Esophagus muscularis mucosa (tissue), 4 donors: ENCODE results near the gene NPEPPS. TPM values are rescaled to one million over a fixed set of nuclear protein-coding genes. Genes with fewer than 3 reads are reported as not detected.

Experiments
- DNase-seq: peaks from one replicate; pipeline ENCODE4 v3.0.0-alpha.2; 2017; ENCODE audit errors: extremely low spot score
- H3K27ac ChIP-seq, 4 donors: fragments of 200-600 bp; sonication (generic); replicated peaks in 1 of 4; 1 replicate in 3 of 4; 2 replicates in 1 of 4; pipeline ENCODE4 v1.5.1; 2016 to 2019; ENCODE audit warnings: mild to moderate bottlenecking in 1 of 4
- H3K27me3 ChIP-seq, 4 donors: fragments of 200-600 bp; sonication (generic); one replicate each; pipeline versions ENCODE4 v1.5.1 to v1.6.0; 2016 to 2019
- H3K36me3 ChIP-seq, 4 donors: fragments of 200-600 bp; sonication (generic); one replicate each; pipeline ENCODE4 v1.5.1; 2016 to 2019
- H3K4me1 ChIP-seq, 4 donors: fragments of 200-600 bp; sonication (generic); one replicate each; pipeline ENCODE4 v1.5.1; 2016 to 2019
- H3K4me3 ChIP-seq, 4 donors: fragments of 200-600 bp; sonication (generic); 1 replicate in 2 of 4; 2 replicates in 2 of 4; pipeline ENCODE4 v1.5.1; 2016 to 2019; ENCODE audit warnings: mild to moderate bottlenecking in 4 of 4, moderate library complexity in 1 of 4
- H3K9me3 ChIP-seq, 4 donors: fragments of 200-600 bp; sonication (generic); 1 replicate in 3 of 4; 2 replicates in 1 of 4; pipeline ENCODE4 v1.5.1; 2016 to 2019
- CTCF ChIP-seq, 3 experiments: fragments of 200-600 bp in 2 of 3; fragments of 450-650 bp in 1 of 3; sonication (generic) in 2 of 3; IDR thresholded peaks; one replicate each; pipeline ENCODE4 v1.5.1; 2017 to 2019; ENCODE audit warnings: antibody characterized with exemption in 3 of 3, mild to moderate bottlenecking in 2 of 3, moderate library complexity in 1 of 3
- EP300 ChIP-seq: sonication (generic); formaldehyde crosslinking; IDR thresholded peaks from one replicate; pipeline ENCODE4 v1.6.1; 2017; ENCODE audit warnings: antibody characterized with exemption
- POLR2A ChIP-seq: fragments of 450-650 bp; IDR thresholded peaks from one replicate; pipeline ENCODE4 v1.6.1; 2017; ENCODE audit warnings: antibody characterized with exemption, moderate library complexity, mild to moderate bottlenecking, low read depth
- POLR2AphosphoS5 ChIP-seq, 2 donors: sonication (generic); formaldehyde crosslinking; IDR thresholded peaks; one replicate each; pipeline ENCODE4 v1.6.1; 2017; ENCODE audit warnings: antibody characterized with exemption in 2 of 2
- WGBS: methylation state at CpG from one replicate; pipeline ENCODE4 v1.1.5; 2018; 5-methylcytosine and 5-hydroxymethylcytosine counted together
- intact Hi-C: fragments of 100-400 bp; cut with DNase I; formaldehyde crosslinking; loops from one replicate; pipeline ENCODE4 v1.15.1; 2023
- small RNA-seq, 3 donors: library from RNA; depleted of rRNA; stranded (forward); fragments of <200 nt; gene quantifications; one replicate each; pipeline ENCODE3, GENCODE V24; 2016
- total RNA-seq, 4 donors: library from RNA; depleted of rRNA; stranded (reverse); fragments of >200 nt; gene quantifications; one replicate each; pipeline versions ENCODE4 v1.1.0 to v1.2.1, GENCODE V29; 2016

The NPEPPS gene
- total RNA-seq, 4 donors from 2014 or later = 73.7 to 120 (median 86.5) TPM

- Histone ChIP-seq H3K27ac (no peak overlapping the region), H3K27me3 (no peaks in the 10 kb centered on the region), H3K9me3 (no peaks in the 10 kb centered on the region), H3K4me1 (peaks cover 0 to 4% (median 0%) of the 10 kb centered on the region in 4 donors), H3K4me3 (no peak overlapping the region), H3K36me3 (peaks cover 81 to 99% (median 97%) of the 10 kb centered on the region in 4 donors)
- intact Hi-C loops = loop anchor here (10.0 kb wide), 1 partner anchor 136 kb away; no protein-coding TSS in a partner anchor
- no peak for TF ChIP-seq EP300
- no peak for TF ChIP-seq POLR2AphosphoS5 (IDR thresholded peaks at IDR 0.05)
- no peak for TF ChIP-seq CTCF (IDR thresholded peaks at IDR 0.05)
- no peak for DNase-seq
- WGBS = 87% methylated on average over 4 of the region's 4 CpGs
Measured at GRCh38 chr17:47669081-47669480, 138.2 kb downstream of the NPEPPS start.

GRCh38 chr17:47670064-47670463, 139.2 kb downstream of the NPEPPS start:
- intact Hi-C loops = no loop called here
- Histone ChIP-seq H3K27ac (no peak overlapping the region), H3K9me3 (no peaks in the 10 kb centered on the region), H3K4me1 (no peaks in the 10 kb centered on the region), H3K36me3 (peaks cover 91 to 99% (median 98%) of the 10 kb centered on the region in 4 donors), H3K4me3 (no peak overlapping the region), H3K27me3 (no peaks in the 10 kb centered on the region)
- 32% methylated on average over 1 of the region's 1 CpG for WGBS
- no peak for TF ChIP-seq POLR2AphosphoS5 (IDR thresholded peaks at IDR 0.05)
- no peak for TF ChIP-seq CTCF (IDR thresholded peaks at IDR 0.05)
- TF ChIP-seq POLR2A = no peak
- TF ChIP-seq EP300 = no peak
- no peak for DNase-seq

Small RNAs within 50 kb of the gene (small RNA-seq; reads per million reads assigned to genes)
- 0 reads per million in 3 donors for gene RF00019

Other genes with a start within 250 kb of the NPEPPS start
- 10 to 100 TPM in 1 of 4 donors, 1 to 10 TPM in 3; 4.0 to 12.9 (median 7.1) TPM for gene EFCAB13, start 207.2 kb upstream of the NPEPPS start, total RNA-seq
- gene KPNB1, start 118.8 kb downstream of the NPEPPS start, total RNA-seq = 100 to 1,000 TPM; 179 to 236 (median 205) TPM
- 10 to 100 TPM; 11.9 to 26.9 (median 21.2) TPM for gene TBKBP1, start 163.1 kb downstream of the NPEPPS start, total RNA-seq
- gene TBX21, start 202.1 kb downstream of the NPEPPS start, total RNA-seq = 1 to 10 TPM in 1 of 4 donors, under 1 TPM in 3; 0.42 to 2.2 (median 0.61) TPM